GM23248 (cell line): ENCODE measurements around the gene BMS1. TPM values are rescaled to one million over a fixed set of nuclear protein-coding genes. Genes with fewer than 3 reads are reported as not detected.

ENCODE experiments used
- DNase-seq: peaks from one replicate; pipeline ENCODE4 v3.0.0-alpha.2; 2015
- H2AFZ ChIP-seq: fragments of 200-600 bp; sonication (generic); 2 replicates; pipeline ENCODE4 v1.6.1; 2016; ENCODE audit warnings: antibody characterized with exemption
- H3F3A ChIP-seq: fragments of 200-600 bp; sonication (generic); 2 replicates; pipeline ENCODE4 v1.6.1; 2016; ENCODE audit warnings: mild to moderate bottlenecking, antibody characterized with exemption, mixed run types; ENCODE audit not compliant: insufficient read depth
- H3K27ac ChIP-seq: fragments of 200-600 bp; sonication (generic); 2 replicates; pipeline ENCODE4 v1.5.1; 2016; ENCODE audit warnings: mild to moderate bottlenecking
- H3K27me3 ChIP-seq: fragments of 200-600 bp; sonication (generic); replicated peaks from 2 replicates; pipeline ENCODE4 v1.6.1; 2016; ENCODE audit warnings: mild to moderate bottlenecking; ENCODE audit not compliant: insufficient read depth
- H3K36me3 ChIP-seq: fragments of 200-600 bp; sonication (generic); 2 replicates; pipeline ENCODE4 v1.6.1; 2016; ENCODE audit warnings: low read depth, mild to moderate bottlenecking
- H3K4me1 ChIP-seq: fragments of 200-600 bp; sonication (generic); 2 replicates; pipeline ENCODE4 v1.6.1; 2016; ENCODE audit warnings: mild to moderate bottlenecking; ENCODE audit not compliant: insufficient read depth
- H3K4me2 ChIP-seq: fragments of 200-600 bp; sonication (generic); one replicate; pipeline ENCODE4 v1.6.1; 2016; ENCODE audit warnings: mild to moderate bottlenecking; ENCODE audit not compliant: unreplicated experiment
- H3K4me3 ChIP-seq: fragments of 200-600 bp; sonication (generic); 2 replicates; pipeline ENCODE4 v1.5.1; 2016; ENCODE audit warnings: mild to moderate bottlenecking
- H3K79me2 ChIP-seq: fragments of 200-600 bp; sonication (generic); 2 replicates; pipeline ENCODE4 v1.6.1; 2016; ENCODE audit warnings: mild to moderate bottlenecking; ENCODE audit not compliant: insufficient read depth
- H3K9ac ChIP-seq: fragments of 200-600 bp; sonication (generic); 2 replicates; pipeline ENCODE4 v1.6.1; 2016; ENCODE audit warnings: mild to moderate bottlenecking
- H3K9me2 ChIP-seq: fragments of 200-600 bp; sonication (generic); 2 replicates; pipeline ENCODE4 v1.6.1; 2016; ENCODE audit warnings: mixed run types, mild to moderate bottlenecking, moderate library complexity; ENCODE audit not compliant: insufficient read depth
- H3K9me3 ChIP-seq: fragments of 200-600 bp; sonication (generic); one replicate; pipeline ENCODE4 v1.6.1; 2017; ENCODE audit warnings: low read depth
- H4K20me1 ChIP-seq: fragments of 200-600 bp; sonication (generic); 2 replicates; pipeline ENCODE4 v1.6.0; 2016; ENCODE audit not compliant: insufficient read depth
- EZH2 ChIP-seq: fragments of 200-600 bp; sonication (generic); IDR thresholded peaks from 2 replicates; pipeline ENCODE4 v1.6.1; 2018; ENCODE audit warnings: antibody characterized with exemption, mild to moderate bottlenecking; ENCODE audit not compliant: insufficient read depth, poor library complexity, severe bottlenecking
- EZH2phosphoT487 ChIP-seq: fragments of 200-600 bp; sonication (generic); IDR thresholded peaks from 2 replicates; pipeline ENCODE4 v1.6.1; 2018; ENCODE audit warnings: antibody characterized with exemption, moderate library complexity, mild to moderate bottlenecking, low read depth; ENCODE audit not compliant: insufficient read depth
- WGBS, 2 experiments: methylation state at CpG; one replicate each; pipeline ENCODE4 v1.1.6; 2015 to 2017; ENCODE audit warnings: low lambda C conversion rate in 2 of 2, low coverage in 1 of 2; ENCODE audit errors: missing lambda C conversion rate in 2 of 2; 5-methylcytosine and 5-hydroxymethylcytosine counted together
- in situ Hi-C: fragments of 300-500 bp; cut with MboI; formaldehyde crosslinking; loops from 2 replicates; pipeline ENCODE4 v1.15.0; 2020
- polyA plus RNA-seq: library from polyadenylated mRNA; unstranded; fragments of >200 nt; fragmentation: Nextera tagmentation; extraction: Ambion mirVana; gene quantifications from 2 replicates; pipeline ENCODE4 v1.2.1, GENCODE V29; 2016
- total RNA-seq: library from RNA; depleted of rRNA; stranded (reverse); fragments of >200 nt; shearing (Covaris generic); gene quantifications from 2 replicates; pipeline ENCODE4 v1.2.3, GENCODE V29; 2014

Gene BMS1
- total and polyA plus RNA-seq, 2 experiments from 2014 or later: 13.9 to 14.2 TPM

DNA sequence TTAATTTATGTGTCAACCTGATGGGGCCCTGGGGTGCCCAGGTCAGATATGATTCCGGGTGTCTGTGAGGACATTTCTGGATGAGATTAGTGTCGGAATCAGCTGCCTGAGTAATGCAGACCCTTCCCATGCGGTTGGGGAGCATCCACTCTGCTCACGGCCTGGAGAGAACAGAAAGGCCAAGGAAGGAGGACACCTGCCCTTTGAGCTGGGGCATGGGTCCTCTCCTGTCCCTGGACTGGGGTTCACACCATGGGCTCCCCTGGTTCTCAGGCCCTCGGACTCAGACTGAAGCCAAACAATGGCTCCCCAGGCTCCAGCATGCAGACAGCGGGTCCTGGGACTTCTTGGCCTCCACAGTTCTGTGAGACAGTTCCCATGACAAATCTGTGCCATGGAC is 94.3 kb downstream of the BMS1 start:
- DNase-seq: no peak
- Histone ChIP-seq H3K4me1 (no peaks in the 10 kb centered on the region), H3K4me3 (no peak overlapping the region), H3K79me2 (no peaks in the 10 kb centered on the region), H3K4me2 (no peak overlapping the region), H3K9ac (no peak overlapping the region), H2AFZ (no peak overlapping the region), H3K9me3 (no peaks in the 10 kb centered on the region), H3F3A (no peaks in the 10 kb centered on the region), H3K27me3 (no peaks in the 10 kb centered on the region; the same call in 1 of the 2 replicates), H3K9me2 (no peaks in the 10 kb centered on the region), H3K36me3 (no peaks in the 10 kb centered on the region), H3K27ac (no peak overlapping the region), H4K20me1 (no peaks in the 10 kb centered on the region)
- TF ChIP-seq EZH2phosphoT487 (no peak), EZH2 (no peak)
- in situ Hi-C loops: loop anchor here (10.0 kb wide), 1 partner anchor 228 kb away; no protein-coding TSS in a partner anchor
- 64% methylated on average over 6 of the region's 6 CpGs for WGBS, 2 experiments

DNA sequence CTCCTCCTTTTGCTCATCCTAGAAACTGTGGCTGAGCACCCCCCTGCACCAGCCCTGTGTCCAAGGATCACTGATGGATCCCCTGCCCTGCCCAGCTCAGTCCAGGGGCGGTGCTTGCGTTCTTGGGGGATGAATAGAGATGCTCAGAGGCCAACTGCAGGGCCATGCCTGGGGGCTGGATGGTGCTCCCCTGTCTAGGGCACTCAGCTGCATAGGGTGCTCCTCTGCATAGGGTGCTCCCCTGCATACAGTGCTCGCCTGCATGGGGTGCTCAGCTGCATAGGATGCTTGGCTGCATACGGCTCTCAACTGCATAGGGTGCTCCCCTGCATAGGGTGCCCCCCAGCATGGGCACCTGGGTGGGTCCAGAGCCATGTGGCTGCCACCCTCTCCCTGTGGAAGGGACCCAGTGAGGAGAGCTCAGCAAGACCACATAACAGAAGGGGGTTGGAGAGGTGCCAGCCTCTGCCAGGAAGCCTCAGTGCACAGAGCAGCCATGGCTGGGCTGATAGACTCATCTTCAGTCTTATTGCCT is 95.0 kb downstream of the BMS1 start:
- no peak overlapping the region for H3K9ac ChIP-seq
- H3K4me2 ChIP-seq: no peak overlapping the region
- no peaks in the 10 kb centered on the region for H3K9me3 ChIP-seq
- TF ChIP-seq EZH2 (no peak), EZH2phosphoT487 (no peak)
- H2AFZ ChIP-seq: no peak overlapping the region
- H3K9me2 ChIP-seq: no peaks in the 10 kb centered on the region
- 54 to 58% methylated on average over 4 of the region's 4 CpGs for WGBS, 2 experiments
- no peaks in the 10 kb centered on the region for H3K79me2 ChIP-seq
- H3K4me3 ChIP-seq: no peak overlapping the region
- H3K4me1 ChIP-seq: no peaks in the 10 kb centered on the region
- no peaks in the 10 kb centered on the region for H4K20me1 ChIP-seq
- DNase-seq: no peak
- no peaks in the 10 kb centered on the region for H3F3A ChIP-seq
- H3K36me3 ChIP-seq: no peaks in the 10 kb centered on the region
- in situ Hi-C loops: loop anchor here (10.0 kb wide), 1 partner anchor 227 kb away; no protein-coding TSS in a partner anchor
- no peak overlapping the region for H3K27ac ChIP-seq
- H3K27me3 ChIP-seq: no peaks in the 10 kb centered on the region; the same call in 1 of the 2 replicates

DNA sequence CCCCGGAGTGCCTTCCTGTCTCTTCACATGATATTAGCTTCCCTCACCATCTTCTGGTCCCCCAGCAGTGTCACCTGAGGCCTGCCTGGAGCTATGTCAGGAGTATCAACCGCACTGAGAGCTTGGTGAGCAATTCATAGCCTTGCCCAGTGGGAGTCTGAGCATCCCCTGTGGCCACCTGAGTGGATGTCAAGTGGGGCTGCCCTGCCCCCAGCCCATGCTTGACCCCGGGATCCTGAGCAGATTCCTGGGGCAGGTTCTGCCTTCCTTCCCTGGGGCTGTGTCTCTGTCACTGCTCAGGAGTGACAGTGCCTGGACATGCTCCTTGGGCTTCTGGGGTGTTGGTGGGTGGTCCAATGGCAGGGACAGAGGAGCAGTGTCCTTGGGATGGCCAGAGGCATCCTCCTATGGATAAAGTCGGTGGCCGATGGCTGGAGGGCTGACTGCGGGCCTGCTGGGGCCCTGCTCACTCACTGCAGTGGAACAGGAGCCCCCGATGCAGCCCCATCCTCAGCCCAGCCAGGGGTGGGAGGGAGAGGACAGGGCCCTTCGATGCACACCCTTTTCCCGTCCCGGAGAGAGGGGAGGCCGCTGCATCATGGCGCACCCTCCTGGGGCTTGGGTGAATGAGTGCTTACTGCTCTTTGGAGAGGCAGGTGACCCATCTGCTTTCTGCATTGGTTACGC is 95.7 kb downstream of the BMS1 start:
- Histone ChIP-seq H3F3A (no peaks in the 10 kb centered on the region), H2AFZ (no peak overlapping the region), H3K9me3 (no peaks in the 10 kb centered on the region), H4K20me1 (no peaks in the 10 kb centered on the region), H3K9ac (no peak overlapping the region), H3K27me3 (no peaks in the 10 kb centered on the region; the same call in 1 of the 2 replicates), H3K4me2 (no peak overlapping the region), H3K4me3 (no peak overlapping the region), H3K4me1 (no peaks in the 10 kb centered on the region), H3K27ac (no peak overlapping the region), H3K9me2 (no peaks in the 10 kb centered on the region), H3K36me3 (no peaks in the 10 kb centered on the region), H3K79me2 (no peaks in the 10 kb centered on the region)
- 77 to 87% methylated on average over 11 to 13 of the region's 13 CpGs for WGBS, 2 experiments
- TF ChIP-seq EZH2 (no peak), EZH2phosphoT487 (no peak)
- in situ Hi-C loops: loop anchor here (10.0 kb wide), 1 partner anchor 227 kb away; no protein-coding TSS in a partner anchor
- DNase-seq: no peak

GRCh38 chr10:42878821-42879195 is 96.2 kb downstream of the BMS1 start:
- 24 to 29% methylated on average over 3 of the region's 3 CpGs for WGBS, 2 experiments
- DNase-seq: no peak

More at GRCh38 chr10:42878821-42879195, 96.2 kb downstream of the BMS1 start:
- Histone ChIP-seq H2AFZ (no peak overlapping the region), H4K20me1 (no peaks in the 10 kb centered on the region), H3K9ac (no peak overlapping the region), H3K4me1 (no peaks in the 10 kb centered on the region), H3K9me2 (no peaks in the 10 kb centered on the region), H3K27me3 (no peaks in the 10 kb centered on the region; the same call in 1 of the 2 replicates), H3K27ac (no peak overlapping the region), H3K4me2 (no peak overlapping the region), H3K9me3 (no peaks in the 10 kb centered on the region), H3K79me2 (no peaks in the 10 kb centered on the region), H3F3A (no peaks in the 10 kb centered on the region), H3K36me3 (no peaks in the 10 kb centered on the region), H3K4me3 (no peak overlapping the region)
- in situ Hi-C loops: loop anchor here (10.0 kb wide), 1 partner anchor 226 kb away; no protein-coding TSS in a partner anchor
- no peak for TF ChIP-seq EZH2
- TF ChIP-seq EZH2phosphoT487: no peak
